Activated T-helper 1 cell treated with Interleukin-2 at 50 U/mL for 16 hours (primary cell): Measurements from ENCODE around the gene MAL.
"Not testable (repeated sequence)": the region's sequence is repeated elsewhere in the genome, so short reads cannot be mapped to it uniquely, and the experiment has no call there.

Source experiments
- DNase-seq: peaks from one replicate; pipeline ENCODE4 v3.0.0-alpha.2; 2020; ENCODE audit warnings: low read depth

The MAL gene

DNA sequence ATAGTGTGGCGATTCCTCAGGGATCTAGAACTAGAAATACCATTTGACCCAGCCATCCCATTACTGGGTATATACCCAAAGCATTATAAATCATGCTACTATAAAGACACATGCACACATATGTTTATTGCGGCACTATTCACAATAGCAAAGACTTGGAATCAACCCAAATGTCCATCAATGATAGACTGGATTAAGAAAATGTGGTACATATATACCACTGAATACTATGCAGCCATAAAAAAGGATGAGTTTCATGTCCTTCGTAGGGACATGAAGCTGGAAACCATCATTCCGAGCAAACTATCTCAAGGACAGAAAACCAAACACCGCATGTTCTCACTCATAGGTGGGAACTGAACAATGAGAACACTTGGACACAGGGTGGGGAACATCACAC, 72.8 kb downstream of the MAL start:
- DNase-seq: not testable (repeated sequence)

DNA sequence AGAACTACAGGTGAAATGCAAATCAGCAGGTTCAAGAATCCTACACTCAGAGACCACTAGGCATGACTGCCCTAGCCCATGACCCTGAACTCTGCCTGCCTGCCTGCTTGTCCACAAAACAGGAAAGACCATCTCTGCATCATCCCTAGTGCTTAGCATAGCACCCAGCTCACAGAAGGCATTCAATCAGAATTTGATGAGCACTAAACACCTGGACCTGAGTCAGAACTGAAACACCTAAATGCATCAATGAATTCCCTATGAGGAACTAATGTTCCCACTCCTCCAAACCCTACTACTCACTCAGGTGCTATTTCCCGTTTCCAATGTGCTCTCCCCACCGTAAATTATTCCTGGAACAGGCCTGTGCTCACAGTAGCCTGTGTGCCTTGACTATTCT, 74.4 kb downstream of the MAL start:
- DNase-seq: no peak
